CD4-positive, alpha-beta T cell treated with Interleukin-2 at 100 ng/mL for 4 hours (primary cell): ENCODE results near the gene TTR.

ENCODE experiments used
- DNase-seq: peaks from one replicate; pipeline ENCODE4 v3.0.0-alpha.2; 2020; ENCODE audit warnings: low spot score

TTR gene

GRCh38 chr18:31579375-31579774 lies 12.3 kb upstream of the TTR start:
- DNase-seq, result no peak

GRCh38 chr18:31581498-31582197 lies 10.0 kb upstream of the TTR start:
- DNase-seq, result no peak

- DNase-seq, result no peak
These were observed 8.4 kb upstream of the TTR start for GRCh38 chr18:31583185-31583854.

- DNase-seq, result no peak
These were observed 5.7 kb upstream of the TTR start for GRCh38 chr18:31585991-31586390.

GRCh38 chr18:31586616-31587015 lies 5.1 kb upstream of the TTR start:
- DNase-seq, result no peak

- no peak for DNase-seq
These were observed 4.1 kb upstream of the TTR start for GRCh38 chr18:31587529-31587928.

GRCh38 chr18:31590570-31590969 lies 1.1 kb upstream of the TTR start:
- no peak for DNase-seq

- no peak for DNase-seq
These were observed 564 bp upstream of the TTR start for GRCh38 chr18:31591113-31591512.

GRCh38 chr18:31592506-31593157 lies 955 bp downstream of the TTR start:
- DNase-seq, result no peak

GRCh38 chr18:31595121-31595771 lies 3.6 kb downstream of the TTR start:
- DNase-seq, result no peak

- no peak for DNase-seq
These were observed 4.6 kb downstream of the TTR start for GRCh38 chr18:31596081-31596872.

- no peak for DNase-seq
These were observed 6.5 kb downstream of the TTR start for GRCh38 chr18:31598021-31598805.

- no peak for DNase-seq
These were observed 11.6 kb downstream of the TTR start for GRCh38 chr18:31603315-31603714.

GRCh38 chr18:31606265-31606664 lies 14.6 kb downstream of the TTR start:
- DNase-seq, result no peak

GRCh38 chr18:31607384-31607783 lies 15.7 kb downstream of the TTR start:
- no peak for DNase-seq

- DNase-seq, result no peak
These were observed 18.2 kb downstream of the TTR start for GRCh38 chr18:31609886-31610285.

GRCh38 chr18:31610286-31611205 lies 18.9 kb downstream of the TTR start:
- no peak for DNase-seq

- no peak for DNase-seq
These were observed 19.8 kb downstream of the TTR start for GRCh38 chr18:31611511-31611910.

- DNase-seq, result no peak
These were observed 20.4 kb downstream of the TTR start for GRCh38 chr18:31612124-31612523.

GRCh38 chr18:31614044-31614443 lies 22.4 kb downstream of the TTR start:
- no peak for DNase-seq
